Breast epithelium (tissue), 4 donors: ENCODE data around the gene MIGA2. TPM values are rescaled to one million over a fixed set of nuclear protein-coding genes. Genes with fewer than 3 reads are reported as not detected.
A peak's percentile ranks its signal among the peaks of the same experiment; 100 is the strongest.

ENCODE experiments used
- DNase-seq, 2 donors: peaks; one replicate each; pipeline ENCODE4 v3.0.0-alpha.2; 2019; ENCODE audit warnings: low spot score in 2 of 2
- H3K27ac ChIP-seq, 2 donors: fragments of 200-600 bp; sonication (generic) in 1 of 2; one replicate each; pipeline ENCODE4 v1.5.1; 2016 to 2019; ENCODE audit warnings: mild to moderate bottlenecking in 1 of 2
- H3K27me3 ChIP-seq, 2 donors: fragments of 200-600 bp; sonication (generic) in 1 of 2; one replicate each; pipeline versions ENCODE4 v1.5.1 to v1.6.0; 2017 to 2019; ENCODE audit warnings: control low read depth in 1 of 2, mild to moderate bottlenecking in 1 of 2
- H3K36me3 ChIP-seq: fragments of 200-600 bp; one replicate; pipeline ENCODE4 v1.5.1; 2019
- H3K4me1 ChIP-seq, 2 donors: fragments of 200-600 bp; sonication (generic); one replicate each; pipeline ENCODE4 v1.5.1; 2016 to 2019; ENCODE audit warnings: control low read depth in 1 of 2
- H3K4me3 ChIP-seq, 3 donors: fragments of 200-600 bp; sonication (generic); 1 replicate in 2 of 3; 2 replicates in 1 of 3; pipeline ENCODE4 v1.5.1; 2016 to 2019; ENCODE audit warnings: mild to moderate bottlenecking in 3 of 3, moderate library complexity in 2 of 3
- H3K9me3 ChIP-seq, 2 donors: fragments of 200-600 bp; sonication (generic) in 1 of 2; one replicate each; pipeline ENCODE4 v1.5.1; 2016 to 2019; ENCODE audit warnings: control low read depth in 1 of 2
- POLR2A ChIP-seq: fragments of 450-650 bp; IDR thresholded peaks from one replicate; pipeline ENCODE4 v1.6.1; 2016; ENCODE audit warnings: antibody characterized with exemption, mild to moderate bottlenecking, moderate library complexity
- POLR2AphosphoS5 ChIP-seq, 3 donors: sonication (generic); formaldehyde crosslinking; IDR thresholded peaks; one replicate each; pipeline ENCODE4 v1.6.1; 2017; ENCODE audit warnings: antibody characterized with exemption in 3 of 3
- intact Hi-C: fragments of 100-400 bp; cut with DNase I; formaldehyde crosslinking; loops from one replicate; pipeline ENCODE4 v1.15.1; 2023; ENCODE audit warnings: low total_unique reads
- total RNA-seq, 3 donors: library from RNA; depleted of rRNA; stranded (reverse); fragments of >200 nt; gene quantifications; one replicate each; pipeline ENCODE4 v1.1.0, GENCODE V29; 2016
- TF ChIP-seq, protein P1 (sequence below), 3 donors: fragments of 450-650 bp; IDR thresholded peaks; one replicate each; pipeline ENCODE4 v1.5.1; 2016 to 2017; ENCODE audit warnings: antibody characterized with exemption in 3 of 3, mild to moderate bottlenecking in 3 of 3, moderate library complexity in 3 of 3

The MIGA2 gene
- total RNA-seq, 3 donors from 2014 or later = 25.3 to 28.8 (median 27.9) TPM

- intact Hi-C loops = no loop called here
- no peak for DNase-seq
- TF ChIP-seq POLR2A (no peak), POLR2AphosphoS5 (IDR thresholded peaks at IDR 0.05) (no peak)
- TF ChIP-seq, protein P1, sequence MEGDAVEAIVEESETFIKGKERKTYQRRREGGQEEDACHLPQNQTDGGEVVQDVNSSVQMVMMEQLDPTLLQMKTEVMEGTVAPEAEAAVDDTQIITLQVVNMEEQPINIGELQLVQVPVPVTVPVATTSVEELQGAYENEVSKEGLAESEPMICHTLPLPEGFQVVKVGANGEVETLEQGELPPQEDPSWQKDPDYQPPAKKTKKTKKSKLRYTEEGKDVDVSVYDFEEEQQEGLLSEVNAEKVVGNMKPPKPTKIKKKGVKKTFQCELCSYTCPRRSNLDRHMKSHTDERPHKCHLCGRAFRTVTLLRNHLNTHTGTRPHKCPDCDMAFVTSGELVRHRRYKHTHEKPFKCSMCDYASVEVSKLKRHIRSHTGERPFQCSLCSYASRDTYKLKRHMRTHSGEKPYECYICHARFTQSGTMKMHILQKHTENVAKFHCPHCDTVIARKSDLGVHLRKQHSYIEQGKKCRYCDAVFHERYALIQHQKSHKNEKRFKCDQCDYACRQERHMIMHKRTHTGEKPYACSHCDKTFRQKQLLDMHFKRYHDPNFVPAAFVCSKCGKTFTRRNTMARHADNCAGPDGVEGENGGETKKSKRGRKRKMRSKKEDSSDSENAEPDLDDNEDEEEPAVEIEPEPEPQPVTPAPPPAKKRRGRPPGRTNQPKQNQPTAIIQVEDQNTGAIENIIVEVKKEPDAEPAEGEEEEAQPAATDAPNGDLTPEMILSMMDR (IDR thresholded peaks at IDR 0.05) = no peak
- peak overlapping the region; percentile 14 to 77 for H3K27ac ChIP-seq
- H3K9me3 ChIP-seq = no peaks in the 10 kb centered on the region
- peaks cover 0 to 15% of the 10 kb centered on the region in 2 donors for H3K4me1 ChIP-seq
- H3K27me3 ChIP-seq = no peaks in the 10 kb centered on the region
- H3K36me3 ChIP-seq = no peaks in the 10 kb centered on the region
- H3K4me3 ChIP-seq = no peak overlapping the region
These were observed 15.3 kb upstream of the MIGA2 start for GRCh38 chr9:129021091-129021490.

- H3K27me3 ChIP-seq = no peaks in the 10 kb centered on the region
- H3K9me3 ChIP-seq = no peaks in the 10 kb centered on the region
- peak overlapping the region; percentile 69 to 73 for H3K27ac ChIP-seq
- H3K36me3 ChIP-seq = no peaks in the 10 kb centered on the region
- H3K4me1 ChIP-seq = peaks cover 6 to 23% of the 10 kb centered on the region in 2 donors
- DNase-seq = no peak
- TF ChIP-seq POLR2A (no peak), POLR2AphosphoS5 (IDR thresholded peaks at IDR 0.05) (no peak)
- TF ChIP-seq, protein P1 (IDR thresholded peaks at IDR 0.05) = no peak
- intact Hi-C loops = no loop called here
- H3K4me3 ChIP-seq = no peak overlapping the region
These were observed 14.4 kb upstream of the MIGA2 start for GRCh38 chr9:129022037-129022436.

DNA sequence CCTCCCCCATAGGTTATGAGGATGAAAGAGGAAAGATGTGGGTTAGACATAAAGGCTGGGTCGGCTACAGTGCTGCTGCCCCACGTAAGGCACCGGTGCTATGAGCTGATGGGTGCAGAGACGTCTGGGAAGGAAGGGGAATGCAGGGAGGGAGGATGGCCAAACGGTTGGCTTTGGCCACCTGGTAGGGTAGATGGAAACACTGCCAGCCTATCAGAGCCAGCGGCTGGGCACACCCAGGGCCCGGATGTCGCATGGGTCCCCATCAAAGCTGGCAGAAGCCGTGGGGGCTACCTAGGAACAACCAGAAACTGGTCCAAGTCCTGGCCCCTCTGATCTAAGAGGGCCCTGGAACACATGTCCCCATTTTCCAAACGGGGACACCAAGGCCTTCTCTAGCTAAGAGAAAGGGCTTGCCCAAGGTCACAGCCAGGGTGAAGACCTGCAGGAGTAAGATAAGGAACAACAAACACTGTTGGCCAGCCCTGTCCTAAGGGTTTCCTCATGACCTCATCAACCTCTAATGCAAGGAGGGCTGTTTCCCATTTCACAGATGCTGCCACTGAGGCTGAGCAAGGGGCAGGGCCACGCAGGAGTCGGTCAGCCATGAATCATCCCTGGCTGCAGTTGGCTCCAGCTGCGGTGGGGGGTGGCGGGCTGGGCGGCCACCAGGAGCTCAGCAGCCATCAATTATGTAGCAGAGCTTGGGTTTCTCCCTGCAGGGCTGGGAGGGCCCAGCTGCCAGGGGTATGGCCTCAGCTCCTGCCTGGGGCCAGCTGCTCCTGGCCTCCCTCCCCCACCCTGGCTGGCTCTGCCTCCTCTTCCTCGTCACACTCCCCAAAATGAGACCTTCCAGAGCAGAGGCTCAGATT lies 13.2 kb upstream of the MIGA2 start:
- H3K27ac ChIP-seq = peak overlapping the region; percentile 69 to 73
- TF ChIP-seq POLR2AphosphoS5 (IDR thresholded peaks at IDR 0.05) (no peak), POLR2A (no peak)
- TF ChIP-seq, protein P1 (IDR thresholded peaks at IDR 0.05) = no peak
- H3K9me3 ChIP-seq = no peaks in the 10 kb centered on the region
- no peak overlapping the region for H3K4me3 ChIP-seq
- H3K36me3 ChIP-seq = no peaks in the 10 kb centered on the region
- no peaks in the 10 kb centered on the region for H3K27me3 ChIP-seq
- intact Hi-C loops = no loop called here
- H3K4me1 ChIP-seq = peaks cover 10 to 23% of the 10 kb centered on the region in 2 donors
- DNase-seq = no peak

- no peaks in the 10 kb centered on the region for H3K27me3 ChIP-seq
- H3K4me1 ChIP-seq = peaks cover 10 to 23% of the 10 kb centered on the region in 2 donors
- TF ChIP-seq, protein P1 (IDR thresholded peaks at IDR 0.05) = no peak
- TF ChIP-seq POLR2AphosphoS5 (IDR thresholded peaks at IDR 0.05) = no peak
- H3K4me3 ChIP-seq = no peak overlapping the region
- H3K27ac ChIP-seq = peak overlapping the region; percentile 69 to 73
- no peaks in the 10 kb centered on the region for H3K36me3 ChIP-seq
- intact Hi-C loops = no loop called here
- no peak for DNase-seq
- no peaks in the 10 kb centered on the region for H3K9me3 ChIP-seq
These were observed 12.6 kb upstream of the MIGA2 start for GRCh38 chr9:129023908-129024233.

- Histone ChIP-seq H3K27ac (peak overlapping the region; percentile 87), H3K4me3 (peak overlapping the region; percentile 81 to 93 (median 83)), H3K9me3 (no peaks in the 10 kb centered on the region), H3K27me3 (no peaks in the 10 kb centered on the region), H3K36me3 (no peaks in the 10 kb centered on the region), H3K4me1 (peaks cover 10 to 23% of the 10 kb centered on the region in 2 donors)
- intact Hi-C loops = no loop called here
- DNase-seq = peak; percentile 67 to 72
- TF ChIP-seq, protein P1 (IDR thresholded peaks at IDR 0.05) = no peak
- TF ChIP-seq POLR2AphosphoS5 (IDR thresholded peaks at IDR 0.05) (no peak), POLR2A (no peak)
These were observed 9.8 kb upstream of the MIGA2 start for GRCh38 chr9:129026442-129027223.
